ENCODE data around the gene SDCCAG8. TPM values are rescaled to one million over a fixed set of nuclear protein-coding genes. Genes with fewer than 3 reads are reported as not detected.

The SDCCAG8 gene
- total RNA-seq, 1 donor from 2014 or later: 24.5 TPM

GRCh38 chr1:243407284-243408018 lies 151.6 kb downstream of the SDCCAG8 start:
- H4K20me1 ChIP-seq (ENCODE audit: insufficient read depth, low read length): no peaks in the 10 kb centered on the region
- Mint-ChIP-seq H3K4me3 (ENCODE audit: unreplicated experiment) (no peak overlapping the region), H3K36me3 (ENCODE audit: low read depth, unreplicated experiment) (no peaks in the 10 kb centered on the region), H3K27me3 (ENCODE audit: low read depth, unreplicated experiment) (no peaks in the 10 kb centered on the region), H3K9me3 (ENCODE audit: unreplicated experiment) (no peaks in the 10 kb centered on the region), H3K27ac (ENCODE audit: unreplicated experiment) (peak overlapping the region; percentile 23), H3K4me1 (ENCODE audit: low read depth, unreplicated experiment) (peaks cover 9% of the 10 kb centered on the region)
- H2AFZ ChIP-seq (ENCODE audit: low read depth, low read length): no peak overlapping the region
- no peaks in the 10 kb centered on the region for H3K27me3 ChIP-seq (ENCODE audit: insufficient read depth, low read length)
- no peak overlapping the region for H3K27ac ChIP-seq (ENCODE audit: low read depth, low read length)
- peak overlapping the region; percentile 46 for H3K4me2 ChIP-seq (ENCODE audit: low read length)
- H3K9ac ChIP-seq (ENCODE audit: low read length): no peak overlapping the region
- DNase-seq (ENCODE audit: low read depth) (peak; percentile 65), FAIRE-seq (peak; percentile 59)
- H3K4me3 ChIP-seq (ENCODE audit: insufficient read depth, low read depth, low read length): no peak overlapping the region
- H3K36me3 ChIP-seq (ENCODE audit: insufficient read depth, low read length): peaks cover 6% of the 10 kb centered on the region
- TF ChIP-seq EZH2 (IDR thresholded peaks at IDR 0.05; ENCODE audit: insufficient read depth, low read length): no peak
- H3K9me3 ChIP-seq (ENCODE audit: insufficient read depth, low read depth, low read length): no peaks in the 10 kb centered on the region
- H3K4me1 ChIP-seq (ENCODE audit: insufficient read depth, low read length): peaks cover 12% of the 10 kb centered on the region
- H3K79me2 ChIP-seq (ENCODE audit: insufficient read depth, low read length): no peaks in the 10 kb centered on the region

- no peak for FAIRE-seq
- no peaks in the 10 kb centered on the region for H3K79me2 ChIP-seq (ENCODE audit: insufficient read depth, low read length)
- H3K4me2 ChIP-seq (ENCODE audit: low read length): no peak overlapping the region
- H3K27ac ChIP-seq (ENCODE audit: low read depth, low read length): no peak overlapping the region
- H3K27me3 ChIP-seq (ENCODE audit: insufficient read depth, low read length): no peaks in the 10 kb centered on the region
- Mint-ChIP-seq H3K36me3 (ENCODE audit: low read depth, unreplicated experiment) (no peaks in the 10 kb centered on the region), H3K27ac (ENCODE audit: unreplicated experiment) (no peak overlapping the region), H3K4me1 (ENCODE audit: low read depth, unreplicated experiment) (peaks cover 9% of the 10 kb centered on the region), H3K4me3 (ENCODE audit: unreplicated experiment) (no peak overlapping the region), H3K27me3 (ENCODE audit: low read depth, unreplicated experiment) (no peaks in the 10 kb centered on the region), H3K9me3 (ENCODE audit: unreplicated experiment) (no peaks in the 10 kb centered on the region)
- peaks cover 6% of the 10 kb centered on the region for H3K36me3 ChIP-seq (ENCODE audit: insufficient read depth, low read length)
- no peak for TF ChIP-seq EZH2 (IDR thresholded peaks at IDR 0.05; ENCODE audit: insufficient read depth, low read length)
- TF ChIP-seq CTCF (IDR thresholded peaks at IDR 0.05; ENCODE audit: insufficient read depth, low read depth, low read length): no peak
- H3K9me3 ChIP-seq (ENCODE audit: insufficient read depth, low read depth, low read length): no peaks in the 10 kb centered on the region
- H3K9ac ChIP-seq (ENCODE audit: low read length): no peak overlapping the region
- H3K4me1 ChIP-seq (ENCODE audit: insufficient read depth, low read length): peaks cover 12% of the 10 kb centered on the region
- H2AFZ ChIP-seq (ENCODE audit: low read depth, low read length): no peak overlapping the region
- H3K4me3 ChIP-seq (ENCODE audit: insufficient read depth, low read depth, low read length): no peak overlapping the region
- no peak for DNase-seq (ENCODE audit: low read depth)
- no peaks in the 10 kb centered on the region for H4K20me1 ChIP-seq (ENCODE audit: insufficient read depth, low read length)
These were observed 152.6 kb downstream of the SDCCAG8 start for GRCh38 chr1:243408479-243408878.

- no peaks in the 10 kb centered on the region for H3K9me3 Mint-ChIP-seq (ENCODE audit: unreplicated experiment)
- H3K9ac ChIP-seq (ENCODE audit: low read length): no peak overlapping the region
- H3K27me3 Mint-ChIP-seq (ENCODE audit: low read depth, unreplicated experiment): no peaks in the 10 kb centered on the region
- no peak overlapping the region for H3K27ac Mint-ChIP-seq (ENCODE audit: unreplicated experiment)
- DNase-seq (ENCODE audit: low read depth): no peak
- H3K36me3 ChIP-seq (ENCODE audit: insufficient read depth, low read length): peaks cover 3% of the 10 kb centered on the region
- H2AFZ ChIP-seq (ENCODE audit: low read depth, low read length): no peak overlapping the region
- no peaks in the 10 kb centered on the region for H3K9me3 ChIP-seq (ENCODE audit: insufficient read depth, low read depth, low read length)
- no peaks in the 10 kb centered on the region for H3K79me2 ChIP-seq (ENCODE audit: insufficient read depth, low read length)
- H3K27me3 ChIP-seq (ENCODE audit: insufficient read depth, low read length): no peaks in the 10 kb centered on the region
- peaks cover 9% of the 10 kb centered on the region for H3K4me1 Mint-ChIP-seq (ENCODE audit: low read depth, unreplicated experiment)
- H4K20me1 ChIP-seq (ENCODE audit: insufficient read depth, low read length): no peaks in the 10 kb centered on the region
- no peak for FAIRE-seq
- H3K4me3 Mint-ChIP-seq (ENCODE audit: unreplicated experiment): no peak overlapping the region
- H3K4me2 ChIP-seq (ENCODE audit: low read length): no peak overlapping the region
- H3K4me1 ChIP-seq (ENCODE audit: insufficient read depth, low read length): peaks cover 12% of the 10 kb centered on the region
- H3K4me3 ChIP-seq (ENCODE audit: insufficient read depth, low read depth, low read length): no peak overlapping the region
- TF ChIP-seq CTCF (IDR thresholded peaks at IDR 0.05; ENCODE audit: insufficient read depth, low read depth, low read length) (no peak), EZH2 (IDR thresholded peaks at IDR 0.05; ENCODE audit: insufficient read depth, low read length) (no peak)
- H3K27ac ChIP-seq (ENCODE audit: low read depth, low read length): no peak overlapping the region
- H3K36me3 Mint-ChIP-seq (ENCODE audit: low read depth, unreplicated experiment): no peaks in the 10 kb centered on the region
These were observed 153.4 kb downstream of the SDCCAG8 start for GRCh38 chr1:243409284-243409683.

Measured in astrocyte (in vitro differentiated cells and primary cell).